GM10266 (cell line): ENCODE results near the gene DNAAF5.

Experiments
- DNase-seq: peaks from one replicate; pipeline ENCODE4 v3.0.0; 2012; ENCODE audit errors: extremely low spot score
- CTCF ChIP-seq: IDR thresholded peaks from 2 replicates; pipeline ENCODE4 v1.5.1; 2012; ENCODE audit warnings: mild to moderate bottlenecking, low read depth; ENCODE audit not compliant: control insufficient read depth, insufficient read depth; ENCODE audit errors: missing control alignments

The DNAAF5 gene

GRCh38 chr7:830069-830468, 103.6 kb downstream of the DNAAF5 start:
- TF ChIP-seq CTCF, result no peak
- DNase-seq, result no peak

GRCh38 chr7:831596-832166, 105.2 kb downstream of the DNAAF5 start:
- DNase-seq, result peak; percentile 81
- TF ChIP-seq CTCF, result no peak

GRCh38 chr7:832167-832967, 105.9 kb downstream of the DNAAF5 start, which contains the start of gene SUN1:
Gene SUN1 (plus strand): TSS chr7:832476. CDS start chr7:832525, 49 bp downstream.
- TF ChIP-seq CTCF, result no peak
- peak; percentile 72 for DNase-seq

GRCh38 chr7:832968-833424, 106.5 kb downstream of the DNAAF5 start:
- TF ChIP-seq CTCF, result no peak
- no peak for DNase-seq

GRCh38 chr7:833601-834258, 107.2 kb downstream of the DNAAF5 start:
- TF ChIP-seq CTCF, result no peak

GRCh38 chr7:834277-834676, 107.8 kb downstream of the DNAAF5 start:
- no peak for TF ChIP-seq CTCF
- DNase-seq, result no peak

More at GRCh38 chr7:833601-834258, 107.2 kb downstream of the DNAAF5 start:
- no peak for DNase-seq
